HepG2 (cell line): Measurements from ENCODE around the gene PPP1R9A. TPM values are rescaled to one million over a fixed set of nuclear protein-coding genes. Genes with fewer than 3 reads are reported as not detected.

Source experiments
- ATAC-seq: fragments of 200-7000 bp; cut with Tn5 transposase; 3 replicates; pipeline ENCODE4 v1.9.1; 2020; ENCODE audit warnings: mild to moderate bottlenecking, moderate library complexity
- BruUV-seq: library from RNA; stranded (reverse); fragments of 400-500 nt; replicated peaks from 2 replicates; lab custom pipeline; 2021; lab: Mats Ljungman, UMichigan
- CTCF ChIA-PET: fragments of 300-600 bp; formaldehyde crosslinking; extraction: SDS; loops from one replicate; lab custom pipeline; 2021; ENCODE audit warnings: low total read pairs, inconsistent platforms, low intra/inter-chr PET ratio; lab: Yijun Ruan, JAX
- POLR2A ChIA-PET: fragments of 350-600 bp; sonication (Branson Sonifier 250); formaldehyde crosslinking; loops from one replicate; lab custom pipeline; 2020; ENCODE audit warnings: antibody characterized with exemption, inconsistent platforms; lab: Yijun Ruan, JAX
- DNase-seq: peaks from one replicate; pipeline ENCODE4 v3.0.0-alpha.2; 2015; ENCODE audit warnings: low spot score
- FAIRE-seq: peaks from 3 replicates; lab custom pipeline; 2011; peaks lifted over from hg19 to GRCh38; lab: Jason Lieb, UNC
- H2AFZ ChIP-seq: one replicate; pipeline ENCODE4 v1.6.1; 2011; ENCODE audit warnings: low read length, inconsistent platforms
- H3K27ac ChIP-seq: fragments of 300-600 bp; 3 replicates; pipeline ENCODE4 v1.8.0; 2011; ENCODE audit warnings: mixed run types, mild to moderate bottlenecking, mixed read lengths, low read length, inconsistent platforms; ENCODE audit not compliant: insufficient read depth; ENCODE audit errors: extremely low read length
- H3K27me3 ChIP-seq, 2 experiments: fragments of 200-600 bp in 1 of 2; 2 replicates in 1 of 2; 3 replicates in 1 of 2; pipeline versions ENCODE4 v1.6.0 to v1.8.0; 2011; ENCODE audit warnings: low read length in 2 of 2, mild to moderate bottlenecking in 2 of 2, moderate library complexity in 2 of 2, inconsistent platforms in 1 of 2; ENCODE audit not compliant: insufficient read depth in 2 of 2, control insufficient read depth in 1 of 2
- H3K36me3 ChIP-seq, 2 experiments: fragments of 200-600 bp in 1 of 2; replicated peaks in 1 of 2; 2 replicates in 1 of 2; 3 replicates in 1 of 2; pipeline versions ENCODE4 v1.5.1 to v1.8.0; 2011; ENCODE audit warnings: low read length in 2 of 2, inconsistent platforms in 1 of 2; ENCODE audit not compliant: insufficient read depth in 2 of 2, control insufficient read depth in 1 of 2
- H3K4me1 ChIP-seq: 2 replicates; pipeline ENCODE4 v1.5.1; 2012; ENCODE audit warnings: low read length, inconsistent platforms; ENCODE audit not compliant: insufficient read depth
- H3K4me2 ChIP-seq: 2 replicates; pipeline ENCODE4 v1.6.0; 2011; ENCODE audit warnings: low read depth, low read length, inconsistent platforms
- H3K4me3 ChIP-seq, 3 experiments: fragments of 200-600 bp in 1 of 3; sonication (generic), shearing (Covaris generic) in 1 of 3; replicated peaks in 1 of 3; 2 replicates each; pipeline ENCODE4 v1.5.1; 2011 to 2016; ENCODE audit warnings: low read length in 3 of 3, inconsistent platforms in 2 of 3, low read depth in 2 of 3, mild to moderate bottlenecking in 2 of 3, control low read depth in 1 of 3, mixed read lengths in 1 of 3; ENCODE audit not compliant: insufficient read depth in 1 of 3
- H3K79me2 ChIP-seq: one replicate; pipeline ENCODE4 v1.6.1; 2011; ENCODE audit warnings: low read length, inconsistent platforms; ENCODE audit not compliant: insufficient read depth
- H3K9ac ChIP-seq: 2 replicates; pipeline ENCODE4 v1.6.0; 2011; ENCODE audit warnings: mild to moderate bottlenecking, low read depth, low read length, inconsistent platforms; ENCODE audit not compliant: insufficient read depth
- H3K9me3 ChIP-seq: 2 replicates; pipeline ENCODE4 v1.5.1; 2012; ENCODE audit warnings: mild to moderate bottlenecking, low read length
- H4K20me1 ChIP-seq: 2 replicates; pipeline ENCODE4 v1.6.0; 2011; ENCODE audit warnings: inconsistent platforms, mild to moderate bottlenecking, low read length, moderate library complexity; ENCODE audit not compliant: insufficient read depth
- ATF7-NPFF ChIP-seq: sonication (generic); formaldehyde crosslinking; IDR thresholded peaks from 2 replicates; pipeline ENCODE4 v1.8.1; 2023; ENCODE audit warnings: mild to moderate bottlenecking, low read depth, missing genetic modification reagents, moderate library complexity
- DPF2 ChIP-seq: sonication (generic); formaldehyde crosslinking; IDR thresholded peaks from 2 replicates; pipeline ENCODE4 v1.4.0; 2020; ENCODE audit warnings: mild to moderate bottlenecking, low read depth, missing genetic modification reagents, borderline replicate concordance
- KAT7 ChIP-seq: IDR thresholded peaks from 2 replicates; pipeline ENCODE4 v1.6.1; 2018; ENCODE audit warnings: borderline replicate concordance, missing compliant biosample characterization
- NFRKB ChIP-seq: fragments of 450-650 bp; IDR thresholded peaks from 2 replicates; pipeline ENCODE4 v1.6.1; 2017
- NFYC ChIP-seq: IDR thresholded peaks from 2 replicates; pipeline ENCODE4 v1.6.1; 2016; ENCODE audit warnings: missing genetic modification reagents, missing compliant biosample characterization
- POLR2AphosphoS5 ChIP-seq: IDR thresholded peaks from 2 replicates; pipeline ENCODE4 v1.6.1; 2012; ENCODE audit warnings: low read depth, low read length
- STAG1 ChIP-seq: sonication (generic); formaldehyde crosslinking; IDR thresholded peaks from 2 replicates; pipeline ENCODE4 v1.4.0; 2020; ENCODE audit warnings: missing genetic modification reagents
- ZNF24 ChIP-seq: fragments of 450-650 bp; IDR thresholded peaks from 2 replicates; pipeline ENCODE4 v1.6.1; 2017; ENCODE audit warnings: antibody characterized with exemption, mild to moderate bottlenecking
- ZNF556 ChIP-seq: sonication (generic); formaldehyde crosslinking; IDR thresholded peaks from 2 replicates; pipeline ENCODE4 v1.4.0; 2020; ENCODE audit warnings: mild to moderate bottlenecking, missing genetic modification reagents, borderline replicate concordance
- ZNF674 ChIP-seq: sonication (generic); formaldehyde crosslinking; IDR thresholded peaks from 2 replicates; pipeline ENCODE4 v1.5.0; 2020; ENCODE audit warnings: low read depth, mild to moderate bottlenecking, missing genetic modification reagents
- in situ Hi-C: cut with HindIII; loops from 2 replicates; pipeline ENCODE4 v1.10.0; 2017; ENCODE audit warnings: low pct_unique_long_range_greater_than_20kb; ENCODE audit not compliant: extremely low pct_ligation_motif_present
- intact Hi-C: fragments of 100-400 bp; cut with micrococcal nuclease; formaldehyde crosslinking; loops from one replicate; pipeline ENCODE4 v1.10.0; 2022; ENCODE audit not compliant: unreplicated experiment
- polyA plus RNA-seq, 8 experiments: library from polyadenylated mRNA; depleted of rRNA in 3 of 8; stranded (reverse) in 7 of 8; unstranded in 1 of 8; fragments of >200 nt; fragmentation: Illumina TruSeq in 4 of 8; extraction: Trizol in 4 of 8; gene quantifications; 2 replicates each; pipeline versions ENCODE4 v1.2.1 to v1.2.3, GENCODE V29; 2011 to 2016; ENCODE audit warnings: low read depth in 4 of 8, missing spikeins in 1 of 8, mixed read lengths in 1 of 8; ENCODE audit not compliant: insufficient read depth in 1 of 8
- total RNA-seq, 5 experiments: library from RNA; depleted of rRNA; stranded (reverse); fragments of >200 nt; fragmentation: Illumina TruSeq; extraction: Trizol; gene quantifications; 2 replicates each; pipeline ENCODE4 v1.2.3, GENCODE V29; 2016; ENCODE audit warnings: low read depth in 1 of 5
- TF ChIP-seq, protein P1 (sequence below): sonication (generic); formaldehyde crosslinking; IDR thresholded peaks from 2 replicates; pipeline ENCODE4 v1.4.0; 2020; ENCODE audit warnings: mild to moderate bottlenecking, missing genetic modification reagents
- TF ChIP-seq, protein P2 (sequence below): sonication (generic); formaldehyde crosslinking; IDR thresholded peaks from 2 replicates; pipeline ENCODE4 v1.4.0; 2020; ENCODE audit warnings: mild to moderate bottlenecking, missing genetic modification reagents
- TF ChIP-seq, protein P3 (sequence below): sonication (generic); formaldehyde crosslinking; IDR thresholded peaks from 2 replicates; pipeline ENCODE4 v1.8.1; 2023; ENCODE audit warnings: mild to moderate bottlenecking, missing genetic modification reagents
- TF ChIP-seq, protein P4 (sequence below): sonication (generic); formaldehyde crosslinking; IDR thresholded peaks from 2 replicates; pipeline ENCODE4 v1.4.0; 2020; ENCODE audit warnings: mild to moderate bottlenecking, missing genetic modification reagents

PPP1R9A gene
- total and polyA plus RNA-seq, 2 of the 13 experiments (the other 11 are each of a cell fraction or from before 2014, with no cell fraction given): 11.4 to 31.9 TPM

DNA sequence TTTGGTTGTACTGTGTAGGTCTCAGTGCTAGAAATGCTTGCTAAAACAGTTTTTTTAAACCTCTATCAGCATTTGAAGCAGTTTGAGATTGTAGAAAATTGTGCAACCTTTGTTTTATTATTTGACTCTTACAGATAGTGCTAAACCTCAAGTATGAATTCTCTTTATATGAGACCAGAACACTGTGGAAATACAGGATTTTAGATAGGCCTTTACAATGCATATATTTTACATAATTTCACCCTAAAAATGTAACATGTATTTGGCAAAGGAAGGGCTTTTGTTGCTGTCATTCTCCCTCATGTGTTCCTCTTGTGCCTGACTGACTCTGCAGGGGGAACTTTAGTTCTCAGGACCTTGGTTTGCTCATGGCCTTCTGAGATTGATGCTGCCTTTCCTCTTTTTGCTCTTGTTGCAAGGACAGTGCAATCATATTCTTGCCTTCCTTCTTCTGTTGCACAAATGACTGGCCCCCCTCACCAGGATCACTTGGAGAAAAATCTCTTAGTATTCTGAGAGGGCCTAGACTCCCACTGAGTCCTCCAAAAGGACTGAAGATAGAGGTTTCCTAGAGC lies 188.7 kb downstream of the PPP1R9A start:
- in situ Hi-C loops (no loop called here), intact Hi-C loops (no loop called here)
- Histone ChIP-seq H3K27ac (no peak overlapping the region), H3K4me3 (no peak overlapping the region), H3K36me3 (no peaks in the 10 kb centered on the region; a peak in 1 of 5 replicates), H2AFZ (no peak overlapping the region), H3K4me1 (peaks cover 7% of the 10 kb centered on the region; the same call in 1 of the 2 replicates), H3K79me2 (no peaks in the 10 kb centered on the region), H4K20me1 (no peaks in the 10 kb centered on the region)
- DNase-seq: no peak
- BruUV-seq: no TSS peak
- POLR2A ChIA-PET: no interaction called here
- CTCF ChIA-PET: no interaction called here
- TF ChIP-seq ZNF674 (CRISPR knock-in tag): no peak
- TF ChIP-seq, protein P1, sequence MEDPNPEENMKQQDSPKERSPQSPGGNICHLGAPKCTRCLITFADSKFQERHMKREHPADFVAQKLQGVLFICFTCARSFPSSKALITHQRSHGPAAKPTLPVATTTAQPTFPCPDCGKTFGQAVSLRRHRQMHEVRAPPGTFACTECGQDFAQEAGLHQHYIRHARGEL (CRISPR knock-in tag): no peak
- TF ChIP-seq NFRKB: no peak
- no peak for TF ChIP-seq ZNF556 (CRISPR knock-in tag)
- no peak for TF ChIP-seq ATF7-NPFF (CRISPR knock-in tag)
- no peak for TF ChIP-seq KAT7 (CRISPR knock-in tag)
- TF ChIP-seq, protein P2, sequence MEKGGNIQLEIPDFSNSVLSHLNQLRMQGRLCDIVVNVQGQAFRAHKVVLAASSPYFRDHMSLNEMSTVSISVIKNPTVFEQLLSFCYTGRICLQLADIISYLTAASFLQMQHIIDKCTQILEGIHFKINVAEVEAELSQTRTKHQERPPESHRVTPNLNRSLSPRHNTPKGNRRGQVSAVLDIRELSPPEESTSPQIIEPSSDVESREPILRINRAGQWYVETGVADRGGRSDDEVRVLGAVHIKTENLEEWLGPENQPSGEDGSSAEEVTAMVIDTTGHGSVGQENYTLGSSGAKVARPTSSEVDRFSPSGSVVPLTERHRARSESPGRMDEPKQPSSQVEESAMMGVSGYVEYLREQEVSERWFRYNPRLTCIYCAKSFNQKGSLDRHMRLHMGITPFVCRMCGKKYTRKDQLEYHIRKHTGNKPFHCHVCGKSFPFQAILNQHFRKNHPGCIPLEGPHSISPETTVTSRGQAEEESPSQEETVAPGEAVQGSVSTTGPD (CRISPR knock-in tag): no peak
- TF ChIP-seq, protein P3, sequence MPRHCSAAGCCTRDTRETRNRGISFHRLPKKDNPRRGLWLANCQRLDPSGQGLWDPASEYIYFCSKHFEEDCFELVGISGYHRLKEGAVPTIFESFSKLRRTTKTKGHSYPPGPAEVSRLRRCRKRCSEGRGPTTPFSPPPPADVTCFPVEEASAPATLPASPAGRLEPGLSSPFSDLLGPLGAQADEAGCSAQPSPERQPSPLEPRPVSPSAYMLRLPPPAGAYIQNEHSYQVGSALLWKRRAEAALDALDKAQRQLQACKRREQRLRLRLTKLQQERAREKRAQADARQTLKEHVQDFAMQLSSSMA (CRISPR knock-in tag): no peak
- TF ChIP-seq DPF2 (CRISPR knock-in tag): no peak
- TF ChIP-seq POLR2AphosphoS5: no peak
- TF ChIP-seq ZNF24: no peak
- TF ChIP-seq, protein P4, sequence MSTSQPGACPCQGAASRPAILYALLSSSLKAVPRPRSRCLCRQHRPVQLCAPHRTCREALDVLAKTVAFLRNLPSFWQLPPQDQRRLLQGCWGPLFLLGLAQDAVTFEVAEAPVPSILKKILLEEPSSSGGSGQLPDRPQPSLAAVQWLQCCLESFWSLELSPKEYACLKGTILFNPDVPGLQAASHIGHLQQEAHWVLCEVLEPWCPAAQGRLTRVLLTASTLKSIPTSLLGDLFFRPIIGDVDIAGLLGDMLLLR (CRISPR knock-in tag): no peak
- no peak for TF ChIP-seq STAG1
- no peak for TF ChIP-seq NFYC (CRISPR knock-in tag)
- TF ChIP-seq, all 625 proteins: peak for 0
- Histone ChIP-seq H3K9me3 (no peaks in the 10 kb centered on the region), H3K27me3 (no peaks in the 10 kb centered on the region), H3K4me2 (no peak overlapping the region), H3K9ac (no peak overlapping the region)
- FAIRE-seq (peak; percentile 37), ATAC-seq (no peak)
